H4 (cell line): Measurements from ENCODE around the gene POU2F1. TPM values are rescaled to one million over a fixed set of nuclear protein-coding genes. Genes with fewer than 3 reads are reported as not detected.
"Not testable (repeated sequence)": the region's sequence is repeated elsewhere in the genome, so short reads cannot be mapped to it uniquely, and the experiment has no call there.

Experiments
- DNase-seq: peaks from one replicate; pipeline ENCODE4 v3.0.0-alpha.2; 2015; ENCODE audit warnings: low spot score
- total RNA-seq: library from RNA; depleted of rRNA; stranded (reverse); fragments of >200 nt; shearing (Covaris generic); gene quantifications from 2 replicates; pipeline ENCODE4 v1.2.3, GENCODE V29; 2014

POU2F1 gene
- total RNA-seq, 1 experiment from 2014 or later = 3.3 TPM

- not testable (repeated sequence) for DNase-seq
Measured at GRCh38 chr1:167205306-167206050, 15.2 kb upstream of the POU2F1 start.

- DNase-seq = no peak
Measured at GRCh38 chr1:167206166-167206835, 14.4 kb upstream of the POU2F1 start.

GRCh38 chr1:167207940-167208623, 12.6 kb upstream of the POU2F1 start:
- no peak for DNase-seq

GRCh38 chr1:167208624-167208976, 12.1 kb upstream of the POU2F1 start:
- DNase-seq = no peak

GRCh38 chr1:167209044-167209443, 11.6 kb upstream of the POU2F1 start:
- DNase-seq = no peak

GRCh38 chr1:167210966-167211674, 9.6 kb upstream of the POU2F1 start:
- DNase-seq = no peak

- no peak for DNase-seq
Measured at GRCh38 chr1:167212025-167212424, 8.7 kb upstream of the POU2F1 start.

GRCh38 chr1:167216809-167217208, 3.9 kb upstream of the POU2F1 start:
- no peak for DNase-seq

- DNase-seq = no peak
Measured at GRCh38 chr1:167219194-167219593, 1.5 kb upstream of the POU2F1 start.

- peak; percentile 58 for DNase-seq
Measured at GRCh38 chr1:167219646-167220536, 795 bp upstream of the POU2F1 start.

GRCh38 chr1:167221126-167221737, 546 bp downstream of the POU2F1 start:
- DNase-seq = no peak

- peak; percentile 80 for DNase-seq
Measured at GRCh38 chr1:167221738-167222610, 1.3 kb downstream of the POU2F1 start.

- DNase-seq = no peak
Measured at GRCh38 chr1:167223144-167224103, 2.7 kb downstream of the POU2F1 start.

GRCh38 chr1:167224734-167225235, 4.1 kb downstream of the POU2F1 start:
- DNase-seq = not testable (repeated sequence)

GRCh38 chr1:167225920-167226319, 5.2 kb downstream of the POU2F1 start:
- no peak for DNase-seq

- DNase-seq = no peak
Measured at GRCh38 chr1:167227934-167228378, 7.3 kb downstream of the POU2F1 start.

- DNase-seq = no peak
Measured at GRCh38 chr1:167229719-167230385, 9.2 kb downstream of the POU2F1 start.

GRCh38 chr1:167230437-167230836, 9.8 kb downstream of the POU2F1 start:
- DNase-seq = no peak
